ENCODE measurements around the gene RBM22.

RBM22 gene

DNA sequence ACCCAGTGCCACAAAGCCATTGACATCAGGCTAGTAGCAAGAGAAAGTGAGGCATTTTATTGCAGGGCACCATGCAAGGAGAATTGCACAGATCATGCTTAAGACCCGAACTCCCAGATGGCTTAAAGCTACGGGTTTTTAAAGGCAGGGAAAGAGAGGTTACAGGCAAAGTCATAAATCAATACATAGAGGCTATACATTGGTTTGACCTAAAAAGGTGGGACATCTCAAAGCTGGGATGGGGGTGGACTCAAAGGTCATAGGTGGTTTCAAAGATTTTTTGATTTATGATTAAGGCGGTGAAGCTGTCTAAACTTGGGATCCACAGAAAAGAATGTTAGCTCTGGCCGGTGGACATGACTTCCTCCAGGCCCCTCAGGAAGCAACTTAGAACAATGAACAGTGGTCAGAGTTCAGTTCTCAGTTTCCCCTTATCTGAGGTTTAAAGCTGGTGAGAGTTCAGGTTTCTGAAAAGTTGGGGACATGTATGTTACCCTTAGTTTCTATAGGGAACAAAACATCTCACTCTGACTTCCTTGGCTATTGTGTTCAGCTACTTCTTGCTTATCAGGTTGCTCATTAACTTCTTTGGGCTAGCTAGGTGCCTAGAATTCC, 6.0 kb upstream of the RBM22 start:
- no peaks in the 10 kb centered on the region for H3K4me1 Mint-ChIP-seq
- TF ChIP-seq CTCF (IDR thresholded peaks at IDR 0.05; ENCODE audit: unreplicated experiment in 3 of 3) = no peak
- H3K27ac Mint-ChIP-seq = peak overlapping the region in 1 of 3 experiments; percentile 82
- H3K4me3 Mint-ChIP-seq = no peak overlapping the region
- H3K36me3 Mint-ChIP-seq (ENCODE audit: low read depth) = peaks cover 23% of the 10 kb centered on the region
- no peaks in the 10 kb centered on the region for H3K9me3 Mint-ChIP-seq
- H3K27me3 Mint-ChIP-seq (ENCODE audit: low read depth) = no peaks in the 10 kb centered on the region

DNA sequence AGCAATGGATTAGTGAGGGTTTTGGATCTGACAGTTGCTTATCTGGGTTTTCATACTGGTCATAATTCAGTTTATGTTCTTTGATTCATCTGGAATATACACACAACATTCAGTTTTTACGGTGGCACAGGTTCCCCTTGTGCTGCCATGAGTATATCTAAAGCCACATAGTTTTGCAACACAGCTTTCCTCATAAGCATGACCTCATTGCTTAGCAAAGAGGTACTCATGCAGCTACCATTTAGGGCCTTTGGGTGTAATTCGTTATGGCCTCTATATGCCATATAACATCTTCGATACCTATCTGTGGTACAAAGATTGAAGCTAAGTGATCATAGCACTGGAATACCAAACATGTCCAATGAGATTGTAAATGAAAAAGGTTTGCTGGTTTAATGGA, 2.9 kb upstream of the RBM22 start:
- Mint-ChIP-seq H3K4me1 (no peaks in the 10 kb centered on the region), H3K27me3 (ENCODE audit: low read depth) (no peaks in the 10 kb centered on the region), H3K27ac (no peak overlapping the region), H3K4me3 (no peak overlapping the region), H3K9me3 (no peaks in the 10 kb centered on the region), H3K36me3 (ENCODE audit: low read depth) (peaks cover 12% of the 10 kb centered on the region)
- no peak for TF ChIP-seq CTCF (IDR thresholded peaks at IDR 0.05; ENCODE audit: unreplicated experiment in 3 of 3)

DNA sequence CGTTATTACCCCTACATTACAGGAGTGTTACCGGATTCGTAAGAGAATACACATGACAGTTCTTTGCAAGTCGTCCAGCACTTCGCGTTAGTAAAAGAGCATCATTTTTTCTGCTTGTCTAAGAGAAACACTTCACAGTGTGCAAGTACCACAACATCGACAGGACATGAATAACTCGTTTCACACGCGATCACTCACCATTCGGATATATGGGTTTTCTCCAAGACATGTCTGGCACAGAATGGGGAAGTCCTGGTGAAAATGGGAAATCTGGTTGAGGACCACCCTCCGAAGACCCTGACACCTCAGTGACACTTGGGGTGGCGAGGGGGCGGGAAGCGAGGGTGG, 642 bp downstream of the RBM22 start:
- no peaks in the 10 kb centered on the region for H3K4me1 Mint-ChIP-seq
- H3K27ac Mint-ChIP-seq = no peak overlapping the region
- no peak for TF ChIP-seq CTCF (IDR thresholded peaks at IDR 0.05; ENCODE audit: unreplicated experiment in 3 of 3)
- no peaks in the 10 kb centered on the region for H3K27me3 Mint-ChIP-seq (ENCODE audit: low read depth)
- no peaks in the 10 kb centered on the region for H3K9me3 Mint-ChIP-seq
- H3K36me3 Mint-ChIP-seq (ENCODE audit: low read depth) = peaks cover 26% of the 10 kb centered on the region
- no peak overlapping the region for H3K4me3 Mint-ChIP-seq

DNA sequence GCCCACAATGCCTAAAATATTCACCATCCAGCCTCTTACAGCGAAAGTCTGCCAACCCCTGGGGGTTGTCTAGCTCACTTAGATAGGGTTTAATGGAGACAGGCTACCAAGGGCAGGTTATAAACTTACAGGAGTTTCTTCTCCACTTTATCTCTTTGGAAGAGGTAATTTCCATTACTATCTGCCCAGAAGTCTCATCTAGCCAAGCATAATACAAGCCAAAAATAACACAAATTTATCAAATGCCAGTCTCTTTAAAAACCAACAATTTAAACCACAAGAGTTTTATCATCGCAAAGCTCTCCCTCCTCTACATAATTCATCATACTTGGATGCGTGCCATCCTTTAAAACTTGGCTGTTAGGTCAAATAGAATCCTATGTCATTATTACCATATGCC, 6.2 kb downstream of the RBM22 start:
- H3K4me3 Mint-ChIP-seq = no peak overlapping the region
- H3K27ac Mint-ChIP-seq = no peak overlapping the region
- no peaks in the 10 kb centered on the region for H3K4me1 Mint-ChIP-seq
- TF ChIP-seq CTCF (IDR thresholded peaks at IDR 0.05; ENCODE audit: unreplicated experiment in 3 of 3) = no peak
- no peaks in the 10 kb centered on the region for H3K9me3 Mint-ChIP-seq
- peaks cover 75% of the 10 kb centered on the region for H3K36me3 Mint-ChIP-seq (ENCODE audit: low read depth)
- no peaks in the 10 kb centered on the region for H3K27me3 Mint-ChIP-seq (ENCODE audit: low read depth)

DNA sequence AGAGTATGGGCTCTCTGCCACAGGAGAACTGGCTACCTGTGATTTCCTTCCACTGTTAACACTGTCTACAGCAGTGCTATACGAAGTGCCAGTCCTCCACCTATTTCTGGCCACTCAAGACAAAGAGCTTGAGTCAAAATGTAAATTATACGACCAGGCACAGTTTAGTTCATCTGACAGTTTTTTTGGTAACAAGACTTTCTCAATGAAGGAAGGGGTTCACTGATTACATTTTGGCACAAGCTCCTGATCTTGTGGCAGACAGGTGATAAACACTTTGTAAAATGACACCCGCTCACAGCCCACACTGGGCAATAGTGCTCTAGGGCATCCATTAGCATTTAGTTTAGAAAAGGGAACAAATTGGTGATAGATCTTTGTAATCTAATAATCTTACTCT, 8.6 kb downstream of the RBM22 start:
- no peaks in the 10 kb centered on the region for H3K4me1 Mint-ChIP-seq
- no peak for TF ChIP-seq CTCF (IDR thresholded peaks at IDR 0.05; ENCODE audit: unreplicated experiment in 3 of 3)
- H3K36me3 Mint-ChIP-seq (ENCODE audit: low read depth) = peaks cover 73% of the 10 kb centered on the region
- H3K9me3 Mint-ChIP-seq = no peaks in the 10 kb centered on the region
- H3K27me3 Mint-ChIP-seq (ENCODE audit: low read depth) = no peaks in the 10 kb centered on the region
- H3K4me3 Mint-ChIP-seq = no peak overlapping the region
- H3K27ac Mint-ChIP-seq = no peak overlapping the region

- Mint-ChIP-seq H3K9me3 (no peaks in the 10 kb centered on the region), H3K4me1 (no peaks in the 10 kb centered on the region), H3K27me3 (ENCODE audit: low read depth) (no peaks in the 10 kb centered on the region), H3K27ac (no peak overlapping the region), H3K4me3 (no peak overlapping the region), H3K36me3 (ENCODE audit: low read depth) (peaks cover 61% of the 10 kb centered on the region)
- TF ChIP-seq CTCF (IDR thresholded peaks at IDR 0.05; ENCODE audit: unreplicated experiment in 3 of 3) = no peak
Observed at GRCh38 chr5:150690760-150691159, 10.1 kb downstream of the RBM22 start.

Data from nephron (organoid).